HL-60 (cell line): ENCODE measurements around the gene BRAT1.

Experiments used
- DNase-seq, 2 experiments: peaks; one replicate each; pipeline ENCODE4 v3.0.0-alpha.2; 2010 to 2020; ENCODE audit warnings: low read depth in 1 of 2, low spot score in 1 of 2
- H3K27ac ChIP-seq: fragments of 250-450 bp; sonication (Bioruptor Pico); replicated peaks from 2 replicates; pipeline ENCODE4 v1.5.1; 2020; ENCODE audit warnings: mild to moderate bottlenecking, moderate library complexity
- H3K27me3 ChIP-seq: fragments of 250-450 bp; sonication (Bioruptor Pico); 2 replicates; pipeline ENCODE4 v1.5.1; 2021; ENCODE audit warnings: mild to moderate bottlenecking, moderate library complexity; ENCODE audit not compliant: insufficient read depth, poor library complexity, severe bottlenecking
- H3K4me3 ChIP-seq: replicated peaks from 2 replicates; pipeline ENCODE4 v1.5.1; 2011; ENCODE audit warnings: mild to moderate bottlenecking, control low read depth, low read length; ENCODE audit not compliant: insufficient read depth
- CTCF ChIP-seq: IDR thresholded peaks from one replicate; pipeline ENCODE4 v1.5.1; 2011; ENCODE audit warnings: low read length, control low read depth, inconsistent platforms; ENCODE audit not compliant: insufficient read depth
- GABPA ChIP-seq: IDR thresholded peaks from 2 replicates; pipeline ENCODE4 v1.6.1; 2012; ENCODE audit warnings: low read depth
- POLR2AphosphoS5 ChIP-seq: IDR thresholded peaks from 2 replicates; pipeline ENCODE4 v1.6.1; 2012; ENCODE audit warnings: low read depth
- SPI1 ChIP-seq: IDR thresholded peaks from 2 replicates; pipeline ENCODE4 v1.6.1; 2012; ENCODE audit warnings: low read depth, mild to moderate bottlenecking, borderline replicate concordance
- TF ChIP-seq, protein P1 (sequence below): IDR thresholded peaks from 2 replicates; pipeline ENCODE4 v1.6.1; 2012; ENCODE audit warnings: low read depth; ENCODE audit not compliant: insufficient replicate concordance

BRAT1 gene

GRCh38 chr7:2598154-2598823 is 43.0 kb upstream of the BRAT1 start:
- H3K27ac ChIP-seq, result no peak overlapping the region
- no peaks in the 10 kb centered on the region for H3K27me3 ChIP-seq
- H3K4me3 ChIP-seq, result no peak overlapping the region
- TF ChIP-seq, protein P1, sequence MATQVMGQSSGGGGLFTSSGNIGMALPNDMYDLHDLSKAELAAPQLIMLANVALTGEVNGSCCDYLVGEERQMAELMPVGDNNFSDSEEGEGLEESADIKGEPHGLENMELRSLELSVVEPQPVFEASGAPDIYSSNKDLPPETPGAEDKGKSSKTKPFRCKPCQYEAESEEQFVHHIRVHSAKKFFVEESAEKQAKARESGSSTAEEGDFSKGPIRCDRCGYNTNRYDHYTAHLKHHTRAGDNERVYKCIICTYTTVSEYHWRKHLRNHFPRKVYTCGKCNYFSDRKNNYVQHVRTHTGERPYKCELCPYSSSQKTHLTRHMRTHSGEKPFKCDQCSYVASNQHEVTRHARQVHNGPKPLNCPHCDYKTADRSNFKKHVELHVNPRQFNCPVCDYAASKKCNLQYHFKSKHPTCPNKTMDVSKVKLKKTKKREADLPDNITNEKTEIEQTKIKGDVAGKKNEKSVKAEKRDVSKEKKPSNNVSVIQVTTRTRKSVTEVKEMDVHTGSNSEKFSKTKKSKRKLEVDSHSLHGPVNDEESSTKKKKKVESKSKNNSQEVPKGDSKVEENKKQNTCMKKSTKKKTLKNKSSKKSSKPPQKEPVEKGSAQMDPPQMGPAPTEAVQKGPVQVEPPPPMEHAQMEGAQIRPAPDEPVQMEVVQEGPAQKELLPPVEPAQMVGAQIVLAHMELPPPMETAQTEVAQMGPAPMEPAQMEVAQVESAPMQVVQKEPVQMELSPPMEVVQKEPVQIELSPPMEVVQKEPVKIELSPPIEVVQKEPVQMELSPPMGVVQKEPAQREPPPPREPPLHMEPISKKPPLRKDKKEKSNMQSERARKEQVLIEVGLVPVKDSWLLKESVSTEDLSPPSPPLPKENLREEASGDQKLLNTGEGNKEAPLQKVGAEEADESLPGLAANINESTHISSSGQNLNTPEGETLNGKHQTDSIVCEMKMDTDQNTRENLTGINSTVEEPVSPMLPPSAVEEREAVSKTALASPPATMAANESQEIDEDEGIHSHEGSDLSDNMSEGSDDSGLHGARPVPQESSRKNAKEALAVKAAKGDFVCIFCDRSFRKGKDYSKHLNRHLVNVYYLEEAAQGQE, result no peak
- no peak for TF ChIP-seq CTCF
- TF ChIP-seq POLR2AphosphoS5, result no peak
- no peak for TF ChIP-seq GABPA
- no peak for TF ChIP-seq SPI1
- DNase-seq, result no peak

DNA sequence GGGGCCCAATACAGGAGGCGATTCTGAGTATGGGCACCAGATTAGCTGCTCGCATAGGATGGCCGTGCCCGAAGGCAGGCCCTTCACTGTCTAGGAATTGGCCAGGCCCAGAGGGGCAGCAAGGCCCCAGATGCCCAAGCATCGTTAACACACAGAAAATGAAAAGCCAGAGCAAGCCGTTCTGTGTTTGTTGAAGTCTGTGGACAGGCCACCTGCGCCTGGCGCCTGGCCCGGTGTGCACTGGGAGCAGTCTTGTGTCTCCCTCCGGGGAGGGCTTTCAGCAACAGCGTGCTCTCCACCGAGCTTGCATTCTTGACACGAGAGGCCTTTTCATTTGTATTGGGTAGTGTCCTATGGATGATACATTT is 41.9 kb upstream of the BRAT1 start:
- no peak overlapping the region for H3K27ac ChIP-seq
- no peak overlapping the region for H3K4me3 ChIP-seq
- DNase-seq, result no peak
- H3K27me3 ChIP-seq, result no peaks in the 10 kb centered on the region
- no peak for TF ChIP-seq GABPA
- TF ChIP-seq SPI1, result no peak
- TF ChIP-seq, protein P1, result no peak
- no peak for TF ChIP-seq POLR2AphosphoS5
- TF ChIP-seq CTCF, result no peak

DNA sequence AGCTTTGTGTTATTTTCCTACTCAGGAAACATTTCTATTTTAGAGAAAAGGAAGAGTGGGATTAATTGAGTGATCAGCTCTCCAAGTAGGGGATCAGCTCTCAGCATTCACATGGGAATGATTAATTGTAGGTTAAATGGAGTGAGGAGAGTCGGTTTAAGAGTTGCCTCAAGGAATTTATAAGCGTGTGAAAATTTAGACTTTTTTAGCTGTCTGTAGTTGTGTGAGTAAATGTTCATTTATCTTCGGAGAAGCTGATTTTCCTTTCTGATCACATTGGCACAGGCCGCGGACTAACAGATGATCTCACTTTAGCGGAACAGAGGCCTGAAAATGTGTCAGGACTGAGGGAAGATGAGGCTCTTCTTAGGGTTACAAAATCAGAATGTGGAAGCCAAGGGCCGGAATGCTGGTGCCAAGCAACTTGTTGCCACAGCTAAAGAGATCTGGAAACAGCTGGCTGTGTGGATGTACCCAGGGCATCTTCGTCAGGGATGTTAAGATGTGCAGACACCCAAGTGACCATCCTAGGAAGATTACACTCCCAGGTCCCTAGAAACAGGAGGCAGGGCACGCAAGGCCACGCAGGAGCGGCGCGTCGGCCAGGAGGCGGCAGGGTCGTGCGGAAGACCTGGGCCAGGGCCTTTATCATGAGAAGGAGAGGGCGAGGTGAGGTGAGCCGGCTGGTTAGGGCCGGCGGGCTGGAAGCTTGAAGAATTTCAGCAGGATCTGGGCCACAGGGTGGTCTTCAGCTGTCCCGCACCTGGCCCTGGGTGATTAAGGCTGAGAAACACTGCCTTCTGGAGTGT is 41.3 kb upstream of the BRAT1 start:
- H3K27ac ChIP-seq, result no peak overlapping the region
- no peak overlapping the region for H3K4me3 ChIP-seq
- no peak for DNase-seq
- H3K27me3 ChIP-seq, result no peaks in the 10 kb centered on the region
- TF ChIP-seq CTCF (no peak), GABPA (no peak), SPI1 (no peak), POLR2AphosphoS5 (no peak)
- TF ChIP-seq, protein P1, result no peak
